Measurements from ENCODE around the gene FAM107B. TPM values are rescaled to one million over a fixed set of nuclear protein-coding genes. Genes with fewer than 3 reads are reported as not detected.
"Not testable (repeated sequence)": the region's sequence is repeated elsewhere in the genome, so short reads cannot be mapped to it uniquely, and the experiment has no call there.

Gene FAM107B
- total RNA-seq, 4 donors from 2014 or later: 24.1 to 69.7 (median 43.2) TPM

DNA sequence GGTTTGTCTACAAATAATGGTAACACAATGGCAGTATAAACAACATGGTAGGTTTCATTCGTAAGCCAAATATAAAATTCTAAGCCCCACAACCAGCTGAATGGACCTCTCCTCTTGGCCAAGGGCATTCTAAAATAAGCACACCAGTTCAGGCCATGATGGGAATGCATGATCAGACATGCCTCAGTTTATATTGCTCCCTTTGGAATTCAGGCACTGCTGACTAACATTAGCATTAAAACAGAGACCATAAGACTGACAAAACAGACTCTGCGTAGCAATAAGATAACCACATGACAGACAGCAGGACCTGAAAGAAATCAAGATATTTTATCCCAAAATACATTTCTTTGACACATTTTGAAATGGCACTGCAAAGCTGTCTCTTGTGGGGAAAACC is 125.8 kb downstream of the FAM107B start:
- no peaks in the 10 kb centered on the region for H3K27me3 ChIP-seq
- peak overlapping the region; percentile 79 to 80 for H3K27ac ChIP-seq
- H3K9me3 ChIP-seq: no peaks in the 10 kb centered on the region
- TF ChIP-seq, protein P1, sequence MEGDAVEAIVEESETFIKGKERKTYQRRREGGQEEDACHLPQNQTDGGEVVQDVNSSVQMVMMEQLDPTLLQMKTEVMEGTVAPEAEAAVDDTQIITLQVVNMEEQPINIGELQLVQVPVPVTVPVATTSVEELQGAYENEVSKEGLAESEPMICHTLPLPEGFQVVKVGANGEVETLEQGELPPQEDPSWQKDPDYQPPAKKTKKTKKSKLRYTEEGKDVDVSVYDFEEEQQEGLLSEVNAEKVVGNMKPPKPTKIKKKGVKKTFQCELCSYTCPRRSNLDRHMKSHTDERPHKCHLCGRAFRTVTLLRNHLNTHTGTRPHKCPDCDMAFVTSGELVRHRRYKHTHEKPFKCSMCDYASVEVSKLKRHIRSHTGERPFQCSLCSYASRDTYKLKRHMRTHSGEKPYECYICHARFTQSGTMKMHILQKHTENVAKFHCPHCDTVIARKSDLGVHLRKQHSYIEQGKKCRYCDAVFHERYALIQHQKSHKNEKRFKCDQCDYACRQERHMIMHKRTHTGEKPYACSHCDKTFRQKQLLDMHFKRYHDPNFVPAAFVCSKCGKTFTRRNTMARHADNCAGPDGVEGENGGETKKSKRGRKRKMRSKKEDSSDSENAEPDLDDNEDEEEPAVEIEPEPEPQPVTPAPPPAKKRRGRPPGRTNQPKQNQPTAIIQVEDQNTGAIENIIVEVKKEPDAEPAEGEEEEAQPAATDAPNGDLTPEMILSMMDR (IDR thresholded peaks at IDR 0.05): no peak
- no peak for TF ChIP-seq POLR2A (IDR thresholded peaks at IDR 0.05)
- H3K4me3 ChIP-seq: no peak overlapping the region
- H3K4me1 ChIP-seq: peaks cover 6 to 8% of the 10 kb centered on the region in 2 donors
- intact Hi-C loops (cut with DNase I; ENCODE audit: low total_unique reads): no loop called here
- no peaks in the 10 kb centered on the region for H3K36me3 ChIP-seq
- no peak for DNase-seq

DNA sequence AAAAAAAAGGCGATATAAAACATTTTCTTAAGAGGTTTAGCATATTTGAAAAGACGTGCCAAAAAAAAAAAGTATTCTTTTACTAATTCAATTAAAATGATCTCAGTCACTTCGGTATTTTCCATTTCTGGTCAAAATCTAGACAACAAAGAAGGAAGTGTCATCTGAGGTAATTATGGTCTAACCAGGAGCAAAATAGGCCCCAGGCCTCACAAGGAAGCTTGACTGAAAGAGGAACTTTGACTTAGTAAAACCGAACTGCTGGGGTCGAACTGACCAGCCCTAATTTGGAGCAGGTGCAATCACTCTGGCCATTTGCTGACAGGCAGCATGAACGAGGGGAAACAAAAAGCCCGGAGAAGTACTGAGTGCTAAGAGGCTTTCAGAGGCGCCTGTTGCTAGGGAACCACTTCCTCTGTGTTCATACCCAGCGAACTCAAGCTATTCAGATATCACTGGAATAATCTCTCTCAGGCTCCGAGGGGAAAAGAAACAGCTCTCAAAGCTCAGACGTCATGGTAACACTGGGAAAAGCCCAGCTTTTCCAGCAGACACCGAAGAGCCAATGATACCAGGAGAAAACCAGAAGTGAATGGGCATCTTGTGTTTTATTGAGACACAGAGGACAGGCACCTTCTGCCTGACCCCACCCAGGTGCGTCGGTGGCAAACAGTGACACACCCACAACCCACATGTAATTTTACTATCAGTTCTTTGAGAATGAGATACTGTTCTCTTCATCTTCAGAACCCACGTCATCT is 126.5 kb downstream of the FAM107B start:
- Histone ChIP-seq H3K9me3 (no peaks in the 10 kb centered on the region), H3K27ac (peak overlapping the region; percentile 79 to 80), H3K27me3 (no peaks in the 10 kb centered on the region), H3K4me1 (peaks cover 2 to 3% of the 10 kb centered on the region in 2 donors), H3K4me3 (no peak overlapping the region), H3K36me3 (no peaks in the 10 kb centered on the region)
- TF ChIP-seq POLR2A (IDR thresholded peaks at IDR 0.05): no peak
- TF ChIP-seq, protein P1 (IDR thresholded peaks at IDR 0.05): no peak
- intact Hi-C loops (cut with DNase I; ENCODE audit: low total_unique reads): no loop called here
- peak; percentile 79 to 90 for DNase-seq

DNA sequence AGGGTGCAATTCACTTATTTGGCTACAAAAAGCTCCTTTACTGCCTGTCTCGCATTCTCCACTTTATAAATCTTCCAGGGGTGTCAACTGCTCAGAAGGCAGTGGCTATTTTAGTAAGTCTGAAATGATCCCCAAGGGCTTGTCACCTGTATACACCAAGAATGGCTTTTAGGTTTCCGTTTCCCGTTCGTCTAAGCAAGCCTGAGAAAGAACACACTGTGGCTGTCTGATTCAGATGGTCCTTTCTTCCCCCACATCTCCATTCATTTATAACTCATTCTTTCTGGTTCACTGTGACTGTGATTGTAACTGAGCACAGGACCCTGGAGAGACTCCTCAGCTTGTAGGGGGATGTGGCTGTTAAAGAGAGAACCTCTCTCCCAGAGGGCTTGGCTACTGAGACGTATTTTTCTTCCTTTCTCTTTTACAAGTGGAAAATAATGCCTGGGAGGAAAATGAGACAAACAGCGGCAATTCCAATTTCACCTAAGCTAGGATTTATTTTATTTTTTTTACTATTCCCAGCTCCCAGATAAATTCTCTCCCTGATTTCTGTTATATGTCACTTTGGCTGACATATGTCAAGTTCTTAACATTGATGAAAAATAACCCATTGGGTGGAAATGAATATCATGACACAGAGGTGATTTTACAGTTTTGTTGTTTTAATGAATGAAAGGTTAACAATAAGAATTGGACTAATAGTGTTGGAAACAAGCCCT is 129.3 kb downstream of the FAM107B start:
- no peak overlapping the region for H3K27ac ChIP-seq
- DNase-seq: no peak
- no peaks in the 10 kb centered on the region for H3K9me3 ChIP-seq
- no peak for TF ChIP-seq POLR2A (IDR thresholded peaks at IDR 0.05)
- TF ChIP-seq, protein P1 (IDR thresholded peaks at IDR 0.05): no peak
- H3K4me3 ChIP-seq: no peak overlapping the region
- no peaks in the 10 kb centered on the region for H3K4me1 ChIP-seq
- intact Hi-C loops (cut with DNase I; ENCODE audit: low total_unique reads): no loop called here
- no peaks in the 10 kb centered on the region for H3K36me3 ChIP-seq
- H3K27me3 ChIP-seq: no peaks in the 10 kb centered on the region

DNA sequence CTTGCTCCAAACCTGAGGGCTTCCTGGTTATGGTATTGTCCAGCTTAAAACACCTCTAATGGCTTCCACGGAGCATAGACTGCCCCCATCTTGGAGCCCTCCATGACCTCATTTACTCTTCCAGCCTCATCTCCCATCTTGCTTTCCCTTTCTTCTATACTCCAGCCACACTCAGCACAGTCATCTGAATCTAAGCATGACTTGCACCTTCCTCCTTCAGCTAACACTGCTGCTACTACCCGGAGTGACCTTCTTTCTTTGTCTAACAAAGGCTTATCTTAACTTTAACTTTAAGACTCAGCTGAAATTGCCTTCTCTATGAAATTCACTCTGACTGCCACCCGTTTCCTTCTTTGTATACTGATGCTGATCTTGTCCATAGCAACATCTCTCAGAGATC is 135.1 kb downstream of the FAM107B start:
- H3K4me1 ChIP-seq: no peaks in the 10 kb centered on the region
- no peak overlapping the region for H3K4me3 ChIP-seq
- no peaks in the 10 kb centered on the region for H3K9me3 ChIP-seq
- H3K36me3 ChIP-seq: no peaks in the 10 kb centered on the region
- H3K27ac ChIP-seq: no peak overlapping the region
- H3K27me3 ChIP-seq: no peaks in the 10 kb centered on the region
- intact Hi-C loops (cut with DNase I; ENCODE audit: low total_unique reads): no loop called here
- no peak for DNase-seq
- no peak for TF ChIP-seq POLR2A (IDR thresholded peaks at IDR 0.05)
- TF ChIP-seq, protein P1 (IDR thresholded peaks at IDR 0.05): no peak

DNA sequence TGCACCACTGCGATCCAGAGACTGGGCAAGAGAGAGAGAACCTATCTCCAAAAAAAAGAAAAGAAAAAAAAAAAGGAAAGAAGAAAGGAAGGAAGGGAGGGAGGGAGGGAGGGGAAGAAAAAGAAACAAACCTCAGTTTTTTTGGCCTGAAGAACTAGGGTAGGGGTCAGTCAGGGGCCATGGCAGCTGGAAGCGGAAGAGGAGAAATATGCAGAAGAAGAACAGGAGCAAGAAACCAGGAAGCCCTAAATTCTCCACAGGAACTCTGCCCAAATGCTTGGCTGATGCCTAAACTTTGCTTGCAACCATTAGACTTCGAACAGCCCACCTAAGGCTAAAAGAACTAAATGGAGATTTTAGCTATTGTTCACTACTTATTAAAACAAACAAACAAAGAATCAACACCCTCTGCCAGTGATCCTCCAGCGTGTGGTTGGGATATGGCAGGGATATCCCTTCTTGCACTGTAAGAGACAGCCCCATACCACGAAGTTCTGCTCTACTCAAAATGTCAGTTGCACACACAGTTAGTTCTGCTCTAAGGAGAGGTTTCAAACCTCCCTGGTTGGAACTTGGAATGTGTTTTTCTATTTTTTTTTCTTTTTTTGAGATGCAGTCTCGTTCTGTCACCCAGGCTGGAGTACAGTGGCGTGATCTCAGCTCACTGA is 139.5 kb downstream of the FAM107B start:
- Histone ChIP-seq H3K9me3 (no peaks in the 10 kb centered on the region), H3K27me3 (no peaks in the 10 kb centered on the region), H3K4me1 (no peaks in the 10 kb centered on the region), H3K27ac (no peak overlapping the region), H3K36me3 (no peaks in the 10 kb centered on the region), H3K4me3 (no peak overlapping the region)
- TF ChIP-seq POLR2A (IDR thresholded peaks at IDR 0.05): no peak
- TF ChIP-seq, protein P1 (IDR thresholded peaks at IDR 0.05): no peak
- DNase-seq: no peak
- intact Hi-C loops (cut with DNase I; ENCODE audit: low total_unique reads): no loop called here

DNA sequence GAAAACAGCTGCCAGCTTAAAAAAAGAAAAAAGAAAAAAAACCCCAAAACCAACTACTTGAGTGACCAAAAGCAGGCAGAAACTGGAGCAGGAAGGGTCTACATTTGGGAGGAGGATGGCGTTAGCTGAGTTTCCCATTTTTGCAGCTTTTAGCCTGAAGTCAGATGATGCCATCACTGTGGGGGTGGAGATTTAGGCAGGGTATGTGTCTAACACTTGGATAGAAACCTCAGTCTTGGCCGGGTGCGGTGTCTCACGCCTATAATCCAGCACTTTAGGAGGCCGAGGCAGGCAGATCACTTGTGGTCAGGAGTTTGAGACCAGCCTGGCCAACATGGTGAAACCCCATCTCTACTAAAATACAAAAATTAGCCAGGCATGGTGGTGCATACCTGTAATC is 140.1 kb downstream of the FAM107B start:
- H3K36me3 ChIP-seq; intact Hi-C loops (cut with DNase I; ENCODE audit: low total_unique reads); H3K27ac ChIP-seq; H3K27me3 ChIP-seq; H3K4me1 ChIP-seq; H3K4me3 ChIP-seq; H3K9me3 ChIP-seq; DNase-seq: not testable (repeated sequence)

Measured in uterus (tissue), 4 donors.